Measurements from ENCODE around the gene MORN4. TPM values are rescaled to one million over a fixed set of nuclear protein-coding genes. Genes with fewer than 3 reads are reported as not detected.

The MORN4 gene
- total RNA-seq, 3 donors from 2014 or later (not counting 1 experiment from before 2014, with no cell fraction given): 0.14 to 2.0 (median 1.6) TPM

GRCh38 chr10:97564776-97565175 lies 68.5 kb downstream of the MORN4 start:
- no peaks in the 10 kb centered on the region for H3K4me1 Mint-ChIP-seq
- Histone ChIP-seq H3K27ac (ENCODE audit: low read length) (no peak overlapping the region), H3K9me3 (ENCODE audit: control insufficient read depth, insufficient read depth, low read length) (no peaks in the 10 kb centered on the region), H3K36me3 (ENCODE audit: control insufficient read depth, insufficient read depth, low read length) (no peaks in the 10 kb centered on the region), H3K4me3 (ENCODE audit: low read length) (no peak overlapping the region), H3K4me1 (ENCODE audit: control insufficient read depth, insufficient read depth, low read length) (no peaks in the 10 kb centered on the region), H3K27me3 (ENCODE audit: control insufficient read depth, insufficient read depth, low read length) (no peaks in the 10 kb centered on the region)
- no peak overlapping the region for H3K4me3 Mint-ChIP-seq
- no peak for DNase-seq
- no peak for TF ChIP-seq CTCF (IDR thresholded peaks at IDR 0.05)
- no peaks in the 10 kb centered on the region for H3K9me3 Mint-ChIP-seq
- no peaks in the 10 kb centered on the region for H3K27me3 Mint-ChIP-seq (ENCODE audit: low read depth in 2 of 2)
- H3K27ac Mint-ChIP-seq: no peak overlapping the region
- WGBS (ENCODE audit: insufficient coverage): 93% methylated on average over 4 of the region's 4 CpGs
- intact Hi-C loops (cut with micrococcal nuclease): no loop called here
- no peaks in the 10 kb centered on the region for H3K36me3 Mint-ChIP-seq
- ATAC-seq: no peak

Other genes with a start within 250 kb of the MORN4 start
- 100 to 1,000 TPM in 1 of 3 donors, 10 to 100 TPM in 2; 60.1 to 234 (median 79.2) TPM for gene RRP12, start 232.2 kb downstream of the MORN4 start, total RNA-seq
- gene PGAM1, start 207.3 kb downstream of the MORN4 start, total RNA-seq: 100 to 1,000 TPM in 1 of 3 donors, 10 to 100 TPM in 2; 92.6 to 104 (median 96.0) TPM
- 10 to 100 TPM; 36.9 to 44.4 (median 37.6) TPM for gene EXOSC1, start 187.5 kb downstream of the MORN4 start, total RNA-seq
- gene ZDHHC16, start 187.3 kb downstream of the MORN4 start, total RNA-seq: 10 to 100 TPM; 11.3 to 18.7 (median 12.7) TPM
- gene MMS19, start 135.1 kb downstream of the MORN4 start, total RNA-seq: 10 to 100 TPM; 53.8 to 68.4 (median 61.7) TPM
- 1 to 10 TPM in 1 of 3 donors, under 1 TPM in 2; 0.70 to 1.1 (median 0.75) TPM for gene UBTD1, start 134.6 kb downstream of the MORN4 start, total RNA-seq
- not detected for gene ANKRD2, start 60.7 kb downstream of the MORN4 start, total RNA-seq
- not detected for gene HOGA1, start 49.1 kb downstream of the MORN4 start, total RNA-seq
- gene C10orf62, start 43.8 kb downstream of the MORN4 start, total RNA-seq: under 1 TPM in 1 of 3 donors, not detected in 2; 0.32 TPM
- gene PI4K2A, start 7.2 kb upstream of the MORN4 start, total RNA-seq: 10 to 100 TPM; 41.3 to 66.1 (median 60.0) TPM
- 1 to 10 TPM; 6.1 to 8.4 (median 6.8) TPM for gene AVPI1, start 53.7 kb upstream of the MORN4 start, total RNA-seq
- gene MARVELD1, start 80.2 kb upstream of the MORN4 start, total RNA-seq: under 1 TPM; 0.40 to 0.84 (median 0.40) TPM
- gene ZFYVE27, start 103.6 kb upstream of the MORN4 start, total RNA-seq: 10 to 100 TPM; 63.0 to 82.8 (median 76.4) TPM
- gene SFRP5, start 138.5 kb upstream of the MORN4 start, total RNA-seq: not detected
- gene GOLGA7B, start 216.3 kb upstream of the MORN4 start, total RNA-seq: 1 to 10 TPM; 4.1 to 4.6 (median 4.1) TPM